Fibroblast of lung (primary cell): ENCODE data around the gene NMU.

Experiments used
- EZH2 ChIP-seq: IDR thresholded peaks from 2 replicates; pipeline ENCODE4 v1.5.1; 2012; ENCODE audit warnings: low read length, control low read depth, mild to moderate bottlenecking; ENCODE audit errors: missing control alignments
- TF ChIP-seq, protein P1 (sequence below), 2 donors: IDR thresholded peaks in 1 of 2; conservative IDR thresholded peaks in 1 of 2; 1 replicate in 1 of 2; 2 replicates in 1 of 2; pipeline ENCODE4 v1.5.1; 2011 to 2012; ENCODE audit warnings: low read length in 2 of 2, control low read depth in 1 of 2, inconsistent platforms in 1 of 2, low read depth in 1 of 2, mild to moderate bottlenecking in 1 of 2

- TF ChIP-seq, protein P1, sequence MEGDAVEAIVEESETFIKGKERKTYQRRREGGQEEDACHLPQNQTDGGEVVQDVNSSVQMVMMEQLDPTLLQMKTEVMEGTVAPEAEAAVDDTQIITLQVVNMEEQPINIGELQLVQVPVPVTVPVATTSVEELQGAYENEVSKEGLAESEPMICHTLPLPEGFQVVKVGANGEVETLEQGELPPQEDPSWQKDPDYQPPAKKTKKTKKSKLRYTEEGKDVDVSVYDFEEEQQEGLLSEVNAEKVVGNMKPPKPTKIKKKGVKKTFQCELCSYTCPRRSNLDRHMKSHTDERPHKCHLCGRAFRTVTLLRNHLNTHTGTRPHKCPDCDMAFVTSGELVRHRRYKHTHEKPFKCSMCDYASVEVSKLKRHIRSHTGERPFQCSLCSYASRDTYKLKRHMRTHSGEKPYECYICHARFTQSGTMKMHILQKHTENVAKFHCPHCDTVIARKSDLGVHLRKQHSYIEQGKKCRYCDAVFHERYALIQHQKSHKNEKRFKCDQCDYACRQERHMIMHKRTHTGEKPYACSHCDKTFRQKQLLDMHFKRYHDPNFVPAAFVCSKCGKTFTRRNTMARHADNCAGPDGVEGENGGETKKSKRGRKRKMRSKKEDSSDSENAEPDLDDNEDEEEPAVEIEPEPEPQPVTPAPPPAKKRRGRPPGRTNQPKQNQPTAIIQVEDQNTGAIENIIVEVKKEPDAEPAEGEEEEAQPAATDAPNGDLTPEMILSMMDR (conservative IDR thresholded peaks at IDR 0.05 in 1 of 2, IDR thresholded peaks at IDR 0.05 in 1 of 2; ENCODE audit: low read depth in 1 of 2, low read length in 2 of 2) = no peak
- no peak for TF ChIP-seq EZH2
These were observed 86.2 kb downstream of the NMU start for GRCh38 chr4:55549888-55550287.
